Heart left ventricle (tissue), 16 donors: ENCODE measurements around the gene TJP2. TPM values are rescaled to one million over a fixed set of nuclear protein-coding genes. Genes with fewer than 3 reads are reported as not detected.

Experiments used
- ATAC-seq, 4 donors: fragments of 200-7000 bp; cut with Tn5 transposase; one replicate each; pipeline ENCODE4 v1.9.1; 2020 to 2022; ENCODE audit warnings: moderate library complexity in 4 of 4, mild to moderate bottlenecking in 3 of 4, moderate number of reproducible peaks in 1 of 4
- DNase-seq, 5 donors: peaks; one replicate each; pipeline ENCODE4 v3.0.0-alpha.2; 2020
- H3K27ac ChIP-seq, 12 donors: fragments of 200-600 bp; sonication (generic) in 4 of 12; one replicate each; pipeline versions ENCODE4 v1.5.0 to v1.8.0; 2016 to 2022; ENCODE audit warnings: mild to moderate bottlenecking in 2 of 12
- H3K27me3 ChIP-seq, 9 donors: fragments of 200-600 bp; sonication (generic) in 2 of 9; one replicate each; pipeline versions ENCODE4 v1.5.1 to v1.8.0; 2016 to 2022; ENCODE audit warnings: mild to moderate bottlenecking in 3 of 9
- H3K36me3 ChIP-seq, 9 donors: fragments of 200-600 bp; sonication (generic) in 2 of 9; one replicate each; pipeline versions ENCODE4 v1.5.0 to v1.8.0; 2018 to 2022; ENCODE audit warnings: mild to moderate bottlenecking in 2 of 9
- H3K4me1 ChIP-seq, 12 donors: fragments of 200-600 bp; sonication (generic) in 4 of 12; one replicate each; pipeline versions ENCODE4 v1.5.0 to v1.8.0; 2016 to 2022; ENCODE audit warnings: mild to moderate bottlenecking in 3 of 12
- H3K4me3 ChIP-seq, 12 donors: fragments of 200-600 bp; sonication (generic) in 4 of 12; one replicate each; pipeline versions ENCODE4 v1.5.0 to v1.8.0; 2017 to 2022; ENCODE audit warnings: mild to moderate bottlenecking in 9 of 12, moderate library complexity in 4 of 12
- H3K9me3 ChIP-seq, 12 donors: fragments of 200-600 bp; sonication (generic) in 4 of 12; one replicate each; pipeline versions ENCODE4 v1.5.0 to v1.8.0; 2016 to 2022; ENCODE audit warnings: mild to moderate bottlenecking in 1 of 12
- POLR2A ChIP-seq, 2 donors: fragments of 450-650 bp; IDR thresholded peaks; one replicate each; pipeline ENCODE4 v1.6.1; 2017; ENCODE audit warnings: antibody characterized with exemption in 2 of 2, mild to moderate bottlenecking in 2 of 2, moderate library complexity in 2 of 2
- WGBS, 4 donors: extraction: QIAGEN DNeasy Blood & Tissue Kit in 2 of 4; methylation state at CpG; one replicate each; pipeline versions ENCODE4 v1.1.5 to v1.1.7; 2013 to 2018; 5-methylcytosine and 5-hydroxymethylcytosine counted together
- intact Hi-C, 10 donors: fragments of 100-400 bp; cut with DNase I; formaldehyde crosslinking; loops; one replicate each; pipeline versions ENCODE4 v1.11.1 to v1.14.2; 2022
- polyA plus RNA-seq, 2 donors: library from polyadenylated mRNA; stranded (reverse); fragments of 200-250 nt; gene quantifications; one replicate each; pipeline ENCODE4 v1.2.3, GENCODE V29; 2013
- total RNA-seq, 9 donors: library from RNA; depleted of rRNA in 2 of 9; stranded (reverse); fragments of >200 nt in 2 of 9; fragmentation: NEBNext Ultra II Directional in 3 of 9; extraction: Animal tissue kit (Norgen Biotek cat#: 25700) in 3 of 9; gene quantifications; one replicate each; pipeline versions ENCODE4 v1.1.0 to v1.2.4, GENCODE V29; 2016 to 2023
- TF ChIP-seq, protein P1 (sequence below), 12 donors: fragments of 200-600 bp; sonication (generic) in 4 of 12; IDR thresholded peaks; one replicate each; pipeline versions ENCODE4 v1.5.0 to v1.8.0; 2018 to 2022; ENCODE audit warnings: antibody characterized with exemption in 12 of 12, mild to moderate bottlenecking in 5 of 12
- donor health status: ischemic (EF 13 %, LVEDD 7.1; RV severe dilation, severe dysfunction).
- donor health status: healthy with polysubstance abuse.
- donor health status: DM: no; HTN: yes; CAD: no.
- donor health status: DM: no; HTN: no; CAD: no.
- donor health status: ischemic (EF 25% LVEDD 6.9; RV normal size, moderate dysfunction).
- donor health status: ischemic (EF 25% LVEDD 5.7; RV mildly dilated, moderate dysfunction).
- donor health status: healthy.
- donor health status: DM: yes; HTN: yes; CAD: no.
- donor health status: ischemic (EF 35%, LVEDD 5.7; RV mildly dilated, moderate dysfunction).
- donor health status: nonischemic (EF 11% LVEDD 7.7; RV severe dilation, severe dysfunction).
- donor health status: DM: yes; HTN: yes; CAD: no.
- donor health status: PGD.
- donor health status: ischemic (EF 29% LVEDD 5.4; RV normal size, mild dysfunction).
- donor health status: nonischemic (EF 23%, LVEDD 6.1; RV moderate dilation, normal function).

Gene TJP2
- total and polyA plus RNA-seq, 11 donors, result 29.1 to 139 (median 87.5) TPM

DNA sequence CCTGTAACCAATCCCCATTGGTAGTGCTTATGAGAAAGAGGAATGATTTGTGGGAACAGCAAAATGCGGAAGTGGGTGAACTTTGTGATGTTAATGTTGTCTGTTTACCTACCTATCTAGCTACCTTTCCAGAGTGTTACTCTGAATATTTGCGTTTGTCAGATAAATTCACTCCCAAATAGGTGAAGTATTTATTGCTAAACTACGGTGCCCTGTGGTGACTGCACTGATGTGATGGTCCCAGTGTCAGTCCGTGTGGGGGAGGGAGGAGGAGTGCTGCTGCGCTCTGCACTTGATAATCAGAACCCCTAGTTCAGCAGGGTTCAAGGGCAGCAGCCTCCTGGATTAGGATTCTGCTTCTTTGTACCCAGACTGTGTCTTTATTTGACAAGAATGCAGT is 55.3 kb downstream of the TJP2 start:
- H3K36me3 ChIP-seq, result peaks cover 0 to 99% (median 83%) of the 10 kb centered on the region in 9 donors
- H3K27me3 ChIP-seq, result no peaks in the 10 kb centered on the region
- H3K4me3 ChIP-seq, result no peak overlapping the region
- peaks cover 0 to 12% (median under 1%) of the 10 kb centered on the region in 12 donors for H3K4me1 ChIP-seq
- ATAC-seq (peak in 1 of 4 donors; percentile 38), DNase-seq (no peak)
- no peak overlapping the region for H3K27ac ChIP-seq
- TF ChIP-seq, protein P1, sequence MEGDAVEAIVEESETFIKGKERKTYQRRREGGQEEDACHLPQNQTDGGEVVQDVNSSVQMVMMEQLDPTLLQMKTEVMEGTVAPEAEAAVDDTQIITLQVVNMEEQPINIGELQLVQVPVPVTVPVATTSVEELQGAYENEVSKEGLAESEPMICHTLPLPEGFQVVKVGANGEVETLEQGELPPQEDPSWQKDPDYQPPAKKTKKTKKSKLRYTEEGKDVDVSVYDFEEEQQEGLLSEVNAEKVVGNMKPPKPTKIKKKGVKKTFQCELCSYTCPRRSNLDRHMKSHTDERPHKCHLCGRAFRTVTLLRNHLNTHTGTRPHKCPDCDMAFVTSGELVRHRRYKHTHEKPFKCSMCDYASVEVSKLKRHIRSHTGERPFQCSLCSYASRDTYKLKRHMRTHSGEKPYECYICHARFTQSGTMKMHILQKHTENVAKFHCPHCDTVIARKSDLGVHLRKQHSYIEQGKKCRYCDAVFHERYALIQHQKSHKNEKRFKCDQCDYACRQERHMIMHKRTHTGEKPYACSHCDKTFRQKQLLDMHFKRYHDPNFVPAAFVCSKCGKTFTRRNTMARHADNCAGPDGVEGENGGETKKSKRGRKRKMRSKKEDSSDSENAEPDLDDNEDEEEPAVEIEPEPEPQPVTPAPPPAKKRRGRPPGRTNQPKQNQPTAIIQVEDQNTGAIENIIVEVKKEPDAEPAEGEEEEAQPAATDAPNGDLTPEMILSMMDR (IDR thresholded peaks at IDR 0.05), result no peak
- TF ChIP-seq POLR2A (IDR thresholded peaks at IDR 0.05), result no peak
- intact Hi-C loops, result loop anchor here in 3 of 10 donors (10.0 kb wide), 3 partner anchors 75 to 155 kb away; no protein-coding TSS in a partner anchor
- 70 to 77% (median 74%) methylated on average over 5 of the region's 5 CpGs for WGBS, 4 donors
- no peaks in the 10 kb centered on the region for H3K9me3 ChIP-seq

DNA sequence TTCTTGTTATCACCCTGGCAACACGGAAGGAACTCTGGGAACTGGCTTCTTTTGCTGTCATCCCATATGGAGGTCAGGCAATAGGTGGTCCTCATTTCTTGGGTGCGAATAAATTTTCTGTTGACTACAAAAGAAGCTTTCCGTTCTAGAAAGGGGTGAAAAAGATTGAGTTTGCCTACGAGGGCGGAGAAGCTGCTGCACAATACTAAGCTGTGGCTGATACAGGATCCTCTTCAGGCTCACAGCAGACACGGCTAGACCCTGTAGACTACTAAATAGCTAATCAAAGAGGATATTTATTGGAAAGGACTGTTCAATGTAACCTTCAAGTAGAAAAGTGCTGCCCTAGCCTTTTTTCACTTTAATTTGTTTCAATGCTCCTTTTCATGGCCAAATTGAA is 58.1 kb downstream of the TJP2 start:
- Histone ChIP-seq H3K4me3 (no peak overlapping the region), H3K9me3 (no peaks in the 10 kb centered on the region), H3K36me3 (peaks cover 0 to 97% (median 87%) of the 10 kb centered on the region in 9 donors), H3K27ac (peak overlapping the region in 3 of 12 donors; percentile 6 to 24 (median 20)), H3K4me1 (peaks cover 0 to 23% (median 0%) of the 10 kb centered on the region in 12 donors), H3K27me3 (no peaks in the 10 kb centered on the region)
- ATAC-seq (peak in 1 of 4 donors; percentile 25), DNase-seq (no peak)
- WGBS, 4 donors, result 66 to 81% (median 75%) methylated on average over 6 of the region's 6 CpGs
- no peak for TF ChIP-seq POLR2A (IDR thresholded peaks at IDR 0.05)
- TF ChIP-seq, protein P1 (IDR thresholded peaks at IDR 0.05), result no peak
- intact Hi-C loops, result loop anchor here in 1 of 10 donors (10.0 kb wide), 1 partner anchor 93 kb away; the partner anchor contains the start of gene ENTREP1

- Histone ChIP-seq H3K9me3 (no peaks in the 10 kb centered on the region), H3K27me3 (no peaks in the 10 kb centered on the region), H3K36me3 (peaks cover 0 to 97% (median 89%) of the 10 kb centered on the region in 9 donors), H3K4me1 (peaks cover 0 to 23% (median 0%) of the 10 kb centered on the region in 12 donors), H3K27ac (no peak overlapping the region), H3K4me3 (no peak overlapping the region)
- intact Hi-C loops, result loop anchor here in 1 of 10 donors (10.0 kb wide), 1 partner anchor 90 kb away; the partner anchor contains the start of gene ENTREP1
- WGBS, 4 donors, result 61 to 97% (median 95%) methylated on average over 3 of the region's 3 CpGs
- DNase-seq (no peak), ATAC-seq (no peak)
- TF ChIP-seq POLR2A (IDR thresholded peaks at IDR 0.05), result no peak
- TF ChIP-seq, protein P1 (IDR thresholded peaks at IDR 0.05), result no peak
Observed at GRCh38 chr9:69234683-69235082, 60.6 kb downstream of the TJP2 start.

DNA sequence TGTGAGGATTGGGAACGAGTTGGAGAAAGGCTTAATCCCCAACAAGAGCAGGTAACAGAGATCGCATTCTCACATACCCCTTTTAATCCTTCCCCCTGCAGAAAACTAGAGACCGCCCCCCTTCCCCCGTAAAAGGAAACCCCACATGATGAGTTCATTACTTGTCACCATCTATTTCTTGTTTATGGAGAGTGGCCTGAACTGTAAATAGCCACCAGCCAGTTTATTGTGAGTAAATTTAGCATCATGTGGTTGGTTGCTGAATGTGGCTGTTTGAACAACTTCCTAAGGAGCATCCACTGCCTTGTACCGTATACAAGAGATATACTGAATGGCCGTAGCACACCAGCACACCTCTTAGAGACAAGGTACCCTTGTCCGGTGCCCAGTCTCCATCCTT is 62.1 kb downstream of the TJP2 start:
- ATAC-seq, result peak; percentile 17 to 57 (median 43)
- Histone ChIP-seq H3K27ac (peak overlapping the region in 3 of 12 donors; percentile 4 to 43 (median 32)), H3K9me3 (no peaks in the 10 kb centered on the region), H3K27me3 (no peaks in the 10 kb centered on the region), H3K36me3 (peaks cover 0 to 97% (median 84%) of the 10 kb centered on the region in 9 donors), H3K4me1 (peaks cover 0 to 23% (median 0%) of the 10 kb centered on the region in 12 donors), H3K4me3 (no peak overlapping the region)
- no peak for DNase-seq
- intact Hi-C loops, result loop anchor here in 1 of 10 donors (10.0 kb wide), 1 partner anchor 89 kb away; the partner anchor contains the start of gene ENTREP1
- WGBS, 4 donors, result 51 to 70% (median 66%) methylated on average over 7 of the region's 7 CpGs
- TF ChIP-seq, protein P1 (IDR thresholded peaks at IDR 0.05), result no peak
- TF ChIP-seq POLR2A (IDR thresholded peaks at IDR 0.05), result no peak
